Left kidney (tissue), 2 donors: Measurements from ENCODE around the gene UPK3A. TPM values are rescaled to one million over a fixed set of nuclear protein-coding genes. Genes with fewer than 3 reads are reported as not detected.

ENCODE experiments used
- DNase-seq: peaks from one replicate; pipeline ENCODE4 v3.0.0-alpha.2; 2013
- polyA plus RNA-seq: library from polyadenylated mRNA; unstranded; fragments of 120-200 nt; gene quantifications from one replicate; pipeline ENCODE4 v1.2.1, GENCODE V29; 2013; ENCODE audit not compliant: insufficient read length

The UPK3A gene
- polyA plus RNA-seq, 1 donor, result 1.5 TPM

DNA sequence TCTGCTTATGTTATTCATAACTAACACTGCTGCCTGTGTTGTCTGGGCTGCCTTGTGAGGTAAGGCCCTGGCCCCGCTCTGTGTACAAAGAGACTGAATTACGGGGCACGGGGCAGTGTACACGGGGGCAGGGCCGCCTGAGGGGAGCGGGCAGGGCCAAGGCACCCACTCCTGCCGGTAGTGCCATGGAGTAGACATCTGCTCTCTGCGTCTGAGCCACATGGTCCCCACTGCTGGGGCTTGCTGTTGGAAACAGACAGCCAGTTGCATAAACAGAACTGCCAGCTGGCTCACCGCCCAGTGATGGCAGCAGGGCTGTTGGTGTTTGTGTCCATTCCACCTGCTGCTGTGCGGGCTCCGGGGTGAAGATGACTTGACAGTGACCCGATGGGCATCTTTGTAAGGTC is 44.8 kb downstream of the UPK3A start:
- DNase-seq, result no peak

DNA sequence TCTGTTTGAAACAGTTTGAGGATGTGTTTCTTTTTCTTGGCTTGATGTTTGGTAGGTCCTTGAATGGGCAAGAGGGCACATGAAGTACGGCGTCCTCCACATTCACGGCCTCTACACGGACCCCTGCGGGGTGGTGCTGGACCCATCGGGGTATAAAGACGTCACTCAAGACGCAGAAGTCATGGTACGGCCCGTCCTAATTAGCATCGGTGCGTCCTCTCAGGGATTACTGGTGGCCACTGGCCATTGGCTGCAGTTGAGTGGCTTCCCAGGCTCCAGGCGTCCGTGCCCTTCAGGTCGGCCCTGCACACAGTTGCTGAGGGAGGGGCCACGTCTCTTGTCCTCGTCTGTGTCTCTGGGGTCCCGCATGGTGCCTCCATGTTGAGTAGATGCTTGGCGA is 45.8 kb downstream of the UPK3A start:
- DNase-seq, result no peak

DNA sequence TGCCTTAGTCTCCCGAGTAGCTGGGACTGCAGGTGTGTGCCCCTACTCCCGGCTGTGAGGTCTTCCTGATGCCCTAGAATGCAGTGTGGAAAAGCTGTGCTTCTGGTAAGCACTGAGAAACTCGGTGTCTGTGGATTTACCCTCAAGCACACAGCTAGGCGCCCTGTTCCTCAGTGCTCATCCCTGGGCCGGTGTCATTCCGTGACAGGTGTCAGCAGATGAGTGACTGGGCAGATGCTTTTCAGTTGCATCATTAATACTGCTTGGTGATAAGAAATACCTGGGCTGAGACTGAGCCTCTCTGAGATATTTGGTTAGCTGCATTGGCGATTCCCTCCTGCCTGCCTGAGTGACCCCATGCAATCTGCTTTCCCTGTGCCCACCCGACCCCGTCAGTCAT is 46.7 kb downstream of the UPK3A start:
- no peak for DNase-seq

DNA sequence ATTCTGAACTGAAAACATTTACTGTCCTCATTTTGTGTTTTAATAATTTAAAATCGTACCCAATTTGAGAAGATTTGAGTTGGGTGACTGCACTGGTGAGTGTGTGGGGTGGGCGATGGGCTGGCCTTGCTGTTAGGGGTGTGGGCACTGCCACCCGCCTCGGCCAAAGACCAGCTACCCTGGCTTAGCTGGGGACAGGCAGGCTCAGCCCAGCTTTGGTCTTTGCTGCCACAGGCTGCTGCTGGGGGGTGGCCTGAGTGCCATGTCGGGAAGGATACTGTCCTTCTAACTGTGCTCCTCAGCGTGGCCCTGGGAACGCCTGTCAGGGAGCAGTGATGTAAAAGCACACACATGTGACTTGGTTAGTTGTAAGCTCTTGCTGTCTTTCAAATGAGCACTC is 47.3 kb downstream of the UPK3A start:
- DNase-seq, result no peak

DNA sequence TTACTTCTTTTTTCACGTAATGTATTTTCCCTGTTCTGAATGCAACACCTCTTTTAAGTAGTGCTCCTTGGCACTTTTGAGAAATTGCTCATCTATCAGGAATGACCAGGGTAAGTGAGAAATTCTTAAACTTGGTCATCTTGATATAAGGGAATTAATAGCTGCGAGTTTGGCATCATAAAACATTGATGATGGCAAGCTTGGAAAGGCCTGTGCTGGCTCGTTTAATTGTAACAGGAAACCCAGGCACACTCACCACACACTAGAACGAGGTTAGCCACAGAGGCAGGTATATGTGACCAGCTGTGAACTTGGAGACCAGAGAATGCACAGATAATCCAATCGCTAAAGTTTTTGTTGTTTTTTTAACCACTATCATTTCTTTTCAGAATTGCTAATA is 49.3 kb downstream of the UPK3A start:
- DNase-seq, result no peak

DNA sequence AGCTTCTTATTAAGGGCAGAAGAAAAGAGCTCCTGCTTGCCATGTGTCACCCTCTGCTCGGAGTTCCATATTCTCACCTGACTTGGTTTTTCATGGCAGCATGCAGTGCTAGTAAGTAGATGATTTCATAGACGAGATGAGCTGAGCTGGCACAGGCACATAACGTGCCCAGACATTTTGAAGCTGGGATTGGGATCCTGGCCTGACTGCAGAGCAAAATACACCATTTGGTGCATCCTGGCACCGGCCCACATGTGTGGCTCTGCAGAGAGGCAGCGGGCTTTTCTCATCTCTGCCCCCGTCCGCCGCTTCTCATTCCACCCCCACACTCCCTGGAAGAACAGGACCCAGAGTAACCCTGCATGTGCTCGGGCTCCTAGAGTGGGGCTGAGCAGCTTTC is 49.8 kb downstream of the UPK3A start:
- no peak for DNase-seq

DNA sequence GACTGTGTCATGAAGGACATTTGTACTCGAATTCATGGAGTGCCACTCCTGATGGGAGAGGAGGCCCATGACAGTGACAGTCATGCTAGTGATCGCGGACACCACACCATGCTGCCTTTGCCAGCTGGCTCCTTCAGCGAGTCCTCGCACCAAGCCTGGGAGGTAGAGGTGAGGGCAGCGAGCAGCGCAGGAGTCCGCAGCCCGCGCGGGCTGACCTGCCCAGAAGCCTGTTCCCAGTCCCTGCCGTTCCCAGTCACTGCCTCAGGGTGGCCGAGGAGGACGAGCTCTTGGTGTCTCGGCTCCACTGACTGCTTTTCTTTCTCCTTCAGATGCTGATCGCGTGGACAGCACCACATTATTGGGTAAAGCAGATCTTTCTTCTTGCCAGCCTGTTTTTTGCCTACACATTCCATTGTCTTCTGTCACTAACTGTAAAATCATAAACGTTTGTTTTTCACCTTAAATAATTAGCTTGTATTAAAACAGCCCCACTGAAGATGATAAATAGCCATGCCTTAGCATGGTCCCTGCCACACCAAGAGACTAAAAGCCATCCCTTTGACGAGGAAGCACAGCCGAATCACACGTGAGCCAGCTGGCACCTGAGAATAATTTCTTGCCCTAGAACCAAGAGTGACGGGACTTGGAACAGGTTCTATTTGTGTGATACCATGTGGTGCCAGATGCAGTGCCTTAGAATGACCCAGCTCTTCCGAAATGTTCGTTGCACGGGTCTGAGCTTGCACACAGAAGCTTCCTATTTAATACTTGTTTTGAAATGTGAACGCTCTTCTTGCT is 50.5 kb downstream of the UPK3A start:
- no peak for DNase-seq

DNA sequence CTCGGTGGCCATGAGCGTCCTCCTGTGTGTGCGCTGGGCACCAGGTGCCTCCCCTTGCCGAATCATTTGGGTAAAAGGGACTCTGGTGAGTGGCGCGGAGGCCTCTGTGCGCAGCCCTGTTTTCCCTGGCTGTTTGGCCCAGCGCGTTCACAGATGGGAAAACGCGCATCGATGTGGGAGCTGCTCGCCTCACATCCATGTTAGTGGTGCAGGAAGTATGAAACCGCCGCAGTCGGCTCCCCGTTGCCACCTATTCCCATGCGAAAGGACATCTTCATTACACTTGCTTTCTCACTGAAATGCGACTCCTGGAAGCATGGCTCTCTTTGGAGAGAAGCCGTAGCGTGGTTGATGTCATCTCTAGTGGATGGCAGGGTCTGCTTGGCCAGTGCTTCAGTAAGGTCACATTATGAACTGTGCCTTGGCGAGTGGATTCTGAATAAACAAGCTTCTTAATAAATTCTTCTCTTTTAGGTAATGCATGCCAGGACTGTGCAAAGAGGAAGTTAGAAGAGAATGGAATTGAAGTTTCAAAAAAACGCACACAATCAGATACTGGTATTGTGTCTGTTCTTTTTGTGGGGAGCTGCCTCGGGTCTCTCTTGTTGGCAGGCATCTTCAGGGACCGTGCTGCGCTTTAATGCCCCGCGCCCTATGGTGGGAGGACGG is 51.2 kb downstream of the UPK3A start:
- no peak for DNase-seq

DNA sequence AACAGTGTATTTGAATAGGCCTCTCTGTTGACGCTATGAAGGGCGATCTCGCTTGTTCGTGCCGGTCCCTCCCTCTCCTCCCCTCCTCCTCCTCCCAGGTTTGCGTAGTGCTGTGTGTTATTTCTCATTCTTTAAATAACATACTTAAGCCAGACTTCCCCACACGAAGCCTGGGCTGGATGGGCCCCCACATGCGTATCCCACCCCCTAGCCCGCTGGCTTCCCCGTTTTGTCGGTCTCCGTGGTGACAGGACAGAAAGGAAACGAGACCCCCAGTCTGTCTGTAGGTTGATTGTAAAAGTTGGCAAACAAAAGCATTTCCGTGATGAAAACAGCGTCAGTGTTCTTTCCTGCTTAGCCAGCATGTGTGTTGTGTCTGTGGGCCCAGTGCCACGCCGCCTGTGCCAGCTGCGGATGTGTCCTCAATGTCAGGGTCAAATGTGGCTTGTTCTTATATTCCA is 52.3 kb downstream of the UPK3A start:
- peak; percentile 19 for DNase-seq

DNA sequence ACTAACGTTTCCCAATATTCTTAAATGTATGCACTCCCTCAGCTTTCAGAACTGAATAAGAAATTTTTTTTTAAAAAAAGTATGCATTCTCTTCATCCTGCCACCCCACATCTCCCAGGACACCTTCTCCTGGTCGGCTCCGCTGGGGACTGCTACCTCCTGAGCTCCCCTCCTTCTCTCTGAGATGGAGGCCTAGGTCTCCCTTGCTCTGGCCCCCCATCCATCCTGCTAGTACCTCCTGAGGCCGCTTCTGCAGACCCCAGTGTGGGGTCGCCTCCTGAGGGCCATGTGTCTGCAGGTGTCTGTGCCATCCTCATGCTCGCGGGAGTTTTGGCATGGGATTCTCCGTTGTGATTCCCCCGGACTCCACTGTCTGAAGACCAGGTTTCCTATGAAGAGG is 52.8 kb downstream of the UPK3A start:
- no peak for DNase-seq

DNA sequence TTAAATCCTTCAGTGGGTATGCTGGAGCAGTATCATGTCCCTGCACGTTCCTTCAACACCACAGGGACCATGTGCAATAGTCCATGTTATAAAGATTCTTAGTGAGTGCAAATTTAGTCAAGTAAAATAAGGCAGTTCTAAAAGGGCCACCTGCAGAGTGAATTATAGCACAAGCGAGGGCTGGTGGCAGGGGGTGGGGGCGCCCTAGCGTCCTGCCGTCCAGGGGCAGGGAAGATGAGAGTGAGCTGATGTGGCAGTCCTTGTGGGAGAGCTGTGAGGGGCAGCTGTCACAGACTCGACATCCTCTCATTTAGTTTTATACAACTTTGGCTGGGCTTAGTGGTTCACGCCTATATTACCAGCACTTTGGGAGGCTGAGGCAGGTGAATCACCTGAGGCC is 54.0 kb downstream of the UPK3A start:
- no peak for DNase-seq

DNA sequence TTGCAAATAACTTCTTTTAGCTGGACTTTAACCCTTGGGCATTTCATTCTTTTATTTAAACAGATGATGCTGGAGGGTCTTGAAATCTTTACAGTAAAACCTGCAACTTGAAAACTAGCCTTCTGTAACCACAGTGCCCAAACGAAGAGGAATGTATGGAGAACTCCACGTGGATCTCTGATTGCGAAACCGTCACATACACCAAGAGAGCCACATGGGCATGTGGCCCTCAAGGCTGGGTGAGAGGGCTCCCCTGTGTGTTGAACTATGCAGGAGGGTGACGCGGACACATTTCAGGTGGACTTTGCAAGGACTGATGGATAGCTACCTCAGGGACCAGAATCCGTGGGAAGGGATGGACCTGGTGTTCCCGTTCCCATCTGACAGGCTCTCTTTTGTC is 55.6 kb downstream of the UPK3A start:
- no peak for DNase-seq

DNA sequence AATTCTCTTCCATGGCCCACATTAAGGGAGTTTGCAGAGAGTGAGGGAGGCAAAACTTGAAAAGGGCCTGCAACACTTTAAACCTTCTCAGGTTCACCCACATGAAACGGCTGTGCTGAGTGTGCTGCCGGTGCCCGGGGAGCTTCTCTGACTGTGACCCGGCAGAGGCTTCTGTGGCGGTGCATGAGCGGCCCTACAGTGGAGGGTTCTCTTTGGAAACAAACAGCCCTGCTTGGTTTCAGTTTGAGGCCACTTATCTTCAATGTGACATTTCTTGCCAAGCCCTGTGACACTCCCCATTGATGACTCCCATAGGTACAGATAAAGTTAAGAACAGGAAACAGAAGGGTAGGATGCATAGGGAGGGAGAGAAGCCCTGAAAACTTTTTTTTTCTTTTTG is 56.7 kb downstream of the UPK3A start:
- no peak for DNase-seq

DNA sequence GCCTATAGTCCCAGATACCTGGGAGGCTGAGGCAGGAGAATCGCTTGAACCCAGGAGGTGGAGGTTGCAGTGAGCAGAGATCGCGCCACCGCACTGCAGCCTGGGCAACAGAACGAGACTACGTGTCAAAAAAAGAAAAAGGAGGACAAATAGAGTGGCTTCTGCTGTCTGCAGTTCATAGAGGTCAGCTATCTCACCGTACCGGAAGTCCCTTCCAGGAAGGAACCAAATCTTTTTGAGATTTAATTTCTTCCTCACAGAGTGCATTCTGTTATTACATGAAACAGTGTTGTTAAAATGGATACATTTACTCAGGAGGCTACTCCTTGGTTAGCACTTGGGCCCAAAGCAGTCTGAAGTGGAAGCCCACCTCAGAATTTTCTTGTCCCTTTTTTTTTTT is 58.4 kb downstream of the UPK3A start:
- DNase-seq, result no peak

DNA sequence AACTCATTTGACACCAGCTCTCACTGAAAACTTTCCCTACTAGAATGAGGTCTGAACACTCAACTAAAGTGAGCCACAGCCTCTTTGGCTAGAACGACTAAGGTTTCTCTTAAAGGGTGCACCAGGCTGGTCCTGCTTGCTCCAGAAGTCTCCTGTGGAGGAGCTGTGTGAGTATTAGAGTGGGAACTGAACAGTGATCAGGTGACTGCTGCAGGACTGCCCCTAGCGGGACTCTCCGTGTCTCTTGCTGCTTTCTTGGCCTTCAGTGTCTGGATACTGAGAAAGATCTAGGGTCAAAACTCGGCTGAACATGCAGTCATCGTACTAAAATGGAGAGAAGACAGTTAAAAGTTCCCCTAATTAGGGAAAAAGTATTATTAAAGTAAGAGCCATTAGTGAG is 59.6 kb downstream of the UPK3A start:
- no peak for DNase-seq

Other genes with a start within 250 kb of the UPK3A start
- 75.0 TPM for gene NUP50, start 121.0 kb upstream of the UPK3A start, polyA plus RNA-seq
- gene KIAA0930, start 44.1 kb upstream of the UPK3A start, polyA plus RNA-seq, result 19.5 TPM
- 33.1 TPM for gene FAM118A, start 25.0 kb downstream of the UPK3A start, polyA plus RNA-seq
- 0.23 TPM for gene SMC1B, start 128.7 kb downstream of the UPK3A start, polyA plus RNA-seq
- gene RIBC2, start 128.7 kb downstream of the UPK3A start, polyA plus RNA-seq, result 7.0 TPM
- 98.3 TPM for gene FBLN1, start 217.9 kb downstream of the UPK3A start, polyA plus RNA-seq